ENCODE data around the gene SPANXN3.
"Not testable (repeated sequence)": the region's sequence is repeated elsewhere in the genome, so short reads cannot be mapped to it uniquely, and the experiment has no call there.

The SPANXN3 gene, protein sequence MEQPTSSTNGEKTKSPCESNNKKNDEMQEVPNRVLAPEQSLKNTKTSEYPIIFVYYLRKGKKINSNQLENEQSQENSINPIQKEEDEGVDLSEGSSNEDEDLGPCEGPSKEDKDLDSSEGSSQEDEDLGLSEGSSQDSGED

GRCh38 chrX:143517375-143517774 is at the start of gene SPANXN3:
SPANXN3 (minus strand) TSS chrX:143517475; CDS start chrX:143517391, 84 bp downstream.
- FAIRE-seq; DNase-seq (ENCODE audit: low spot score): not testable (repeated sequence)

DNA sequence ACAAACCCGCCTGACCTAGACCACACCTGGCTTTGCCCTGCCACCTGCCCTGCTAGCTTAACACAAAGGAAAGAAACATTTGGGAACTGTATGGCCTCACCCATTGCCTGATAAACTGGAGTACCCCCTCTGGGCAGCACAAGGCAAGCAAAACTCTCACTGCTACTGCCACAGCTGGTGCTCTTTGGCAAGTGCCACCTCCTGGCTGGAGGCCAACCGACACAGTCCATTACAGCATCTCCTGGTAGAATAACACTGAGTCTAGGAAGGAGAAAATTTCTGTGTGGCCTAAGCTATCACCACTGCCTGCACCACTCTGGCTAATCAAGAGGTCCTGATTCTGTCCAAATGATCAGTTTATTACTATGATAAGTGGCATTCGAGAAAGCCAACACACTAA is 18.9 kb upstream of the SPANXN3 start:
- FAIRE-seq (no peak), DNase-seq (ENCODE audit: low spot score) (no peak)

DNA sequence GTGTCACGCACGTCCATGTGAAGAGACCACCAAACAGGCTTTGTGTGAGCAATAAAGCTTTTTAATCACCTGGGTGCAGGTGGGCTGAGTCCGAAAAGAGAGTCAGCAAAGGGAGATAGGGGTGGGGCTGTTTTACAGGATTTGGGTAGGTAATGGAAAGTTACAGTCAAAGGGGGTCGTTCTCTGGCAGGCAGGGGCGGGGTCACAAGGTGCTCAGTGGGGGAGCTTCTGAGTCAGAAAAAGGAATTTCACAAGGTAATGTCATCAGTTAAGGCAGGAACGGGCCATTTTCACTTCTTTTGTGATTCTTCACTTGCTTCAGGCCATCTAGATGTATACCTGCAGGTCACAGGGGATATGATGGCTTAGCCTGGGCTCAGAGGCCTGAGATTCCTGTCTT is 15.1 kb downstream of the SPANXN3 start:
- not testable (repeated sequence) for FAIRE-seq; DNase-seq (ENCODE audit: low spot score)

DNA sequence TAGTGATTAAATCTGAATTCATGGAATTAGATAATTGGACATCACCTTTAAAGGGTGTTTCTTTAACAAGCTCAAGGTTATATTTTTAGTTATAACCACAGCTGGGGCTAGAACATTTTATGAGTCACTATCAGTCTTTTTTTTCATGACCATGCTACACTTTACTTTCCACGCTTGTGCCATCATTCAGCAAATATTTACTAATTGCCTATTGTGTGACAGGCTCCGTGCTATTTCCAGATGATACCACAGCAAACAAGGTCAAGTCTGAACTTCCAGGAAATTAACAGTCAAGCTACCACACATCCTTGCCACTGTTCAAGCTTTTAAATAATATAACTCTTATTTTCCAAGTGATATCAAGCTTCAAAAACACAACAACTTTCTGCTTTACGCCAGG is 16.5 kb downstream of the SPANXN3 start:
- FAIRE-seq: no peak
- no peak for DNase-seq (ENCODE audit: low spot score)

- no peak for FAIRE-seq
- DNase-seq (ENCODE audit: low spot score): no peak
These were observed 31.2 kb downstream of the SPANXN3 start for GRCh38 chrX:143486105-143486504.

- FAIRE-seq (no peak), DNase-seq (ENCODE audit: low spot score) (no peak)
These were observed 40.5 kb downstream of the SPANXN3 start for GRCh38 chrX:143476751-143477150.

DNA sequence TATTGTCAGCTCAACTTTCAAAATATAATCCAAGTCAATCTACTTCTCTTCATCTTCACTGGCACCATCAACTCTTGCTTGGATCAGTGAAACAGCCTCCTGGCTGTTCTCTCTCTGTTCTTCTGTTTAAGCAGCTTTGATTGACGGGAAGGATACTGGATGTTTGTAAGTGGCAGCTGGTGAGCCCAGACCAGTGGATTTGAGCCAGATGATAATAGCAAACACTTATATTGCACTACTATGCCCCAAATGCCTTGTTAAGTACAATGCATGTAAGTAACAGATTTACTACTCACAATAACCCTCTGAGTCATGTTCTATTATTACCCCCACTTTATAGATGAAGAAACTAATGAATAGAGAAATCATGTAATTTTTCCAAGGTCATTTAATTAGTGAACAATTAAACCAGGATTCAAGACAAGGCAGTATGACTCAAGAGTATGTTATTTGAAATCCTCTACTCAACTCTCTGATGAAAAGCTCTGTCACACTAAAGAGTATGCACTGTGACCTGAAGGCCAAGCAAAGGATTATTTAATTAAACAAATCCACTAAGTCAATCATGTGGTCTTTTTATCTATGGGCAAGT is 44.8 kb downstream of the SPANXN3 start:
- FAIRE-seq: peak; percentile 99
- peak; percentile 77 for DNase-seq (ENCODE audit: low spot score)

DNA sequence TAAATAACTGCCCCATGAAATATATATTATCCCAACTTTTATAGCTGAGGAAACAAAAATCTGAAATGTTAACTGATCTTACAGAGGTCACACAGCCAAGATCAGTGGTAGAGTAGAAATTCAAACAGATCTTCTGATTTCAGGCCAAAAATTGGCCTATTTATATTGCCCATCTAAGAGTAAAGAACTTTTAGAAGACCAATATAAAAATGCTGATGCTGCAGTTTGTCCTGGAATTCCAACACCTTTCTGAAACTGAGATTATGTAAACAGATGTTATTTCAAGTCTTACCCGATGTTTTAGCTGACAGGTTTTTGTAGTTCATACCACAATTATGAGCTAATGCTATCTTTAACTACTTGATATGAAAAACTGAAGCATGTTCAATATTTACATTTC is 51.1 kb downstream of the SPANXN3 start:
- FAIRE-seq (no peak), DNase-seq (ENCODE audit: low spot score) (no peak)

- FAIRE-seq: no peak
These were observed 54.6 kb downstream of the SPANXN3 start for GRCh38 chrX:143462696-143463095.

GRCh38 chrX:143461606-143462005 is 55.7 kb downstream of the SPANXN3 start:
- FAIRE-seq (no peak), DNase-seq (ENCODE audit: low spot score) (no peak)

More at GRCh38 chrX:143462696-143463095, 54.6 kb downstream of the SPANXN3 start:
- DNase-seq (ENCODE audit: low spot score): no peak
